HG02870 (cell line): Measurements from ENCODE around the gene RPS15A.

Source experiments
- ATAC-seq: cut with Tn5 transposase; IDR thresholded peaks from one replicate; pipeline ENCODE4 v1.9.1; 2021; ENCODE audit warnings: mild to moderate bottlenecking, moderate library complexity; ENCODE audit not compliant: unreplicated experiment

RPS15A gene

GRCh38 chr16:18789850-18790706 lies at the start of gene RPS15A:
Gene RPS15A, minus strand, starts transcription at chr16:18790334. Its CDS starts 1,221 bp downstream, at chr16:18789113.
- ATAC-seq, result peak; percentile 77

GRCh38 chr16:18839555-18839954 lies 49.4 kb upstream of the RPS15A start:
- no peak for ATAC-seq

GRCh38 chr16:18836702-18837101 lies 46.6 kb upstream of the RPS15A start:
- ATAC-seq, result no peak

GRCh38 chr16:18834864-18835263 lies 44.7 kb upstream of the RPS15A start:
- no peak for ATAC-seq

- ATAC-seq, result no peak
Observed at GRCh38 chr16:18833707-18834505, 43.8 kb upstream of the RPS15A start.

- ATAC-seq, result no peak
Observed at GRCh38 chr16:18832613-18833012, 42.5 kb upstream of the RPS15A start.

GRCh38 chr16:18832006-18832405 lies 41.9 kb upstream of the RPS15A start:
- ATAC-seq, result no peak

GRCh38 chr16:18829251-18829650 lies 39.1 kb upstream of the RPS15A start:
- ATAC-seq, result no peak

- ATAC-seq, result no peak
Observed at GRCh38 chr16:18827890-18828289, 37.8 kb upstream of the RPS15A start.

- no peak for ATAC-seq
Observed at GRCh38 chr16:18816286-18816685, 26.2 kb upstream of the RPS15A start.

- no peak for ATAC-seq
Observed at GRCh38 chr16:18811925-18812324, 21.8 kb upstream of the RPS15A start.

- ATAC-seq, result no peak
Observed at GRCh38 chr16:18809165-18809564, 19.0 kb upstream of the RPS15A start.

GRCh38 chr16:18805257-18805773 lies 15.2 kb upstream of the RPS15A start:
- no peak for ATAC-seq

GRCh38 chr16:18804540-18804939 lies 14.4 kb upstream of the RPS15A start:
- ATAC-seq, result no peak

- ATAC-seq, result no peak
Observed at GRCh38 chr16:18803569-18804462, 13.7 kb upstream of the RPS15A start.

GRCh38 chr16:18802767-18803343 lies 12.7 kb upstream of the RPS15A start:
- no peak for ATAC-seq

- ATAC-seq, result peak; percentile 90
Observed at GRCh38 chr16:18801145-18801972, 11.2 kb upstream of the RPS15A start, which contains the start of gene ARL6IP1. Gene ARL6IP1, minus strand, starts transcription at chr16:18801549. Its CDS starts 83 bp downstream, at chr16:18801466.

GRCh38 chr16:18800775-18801144 lies 10.6 kb upstream of the RPS15A start:
- no peak for ATAC-seq

GRCh38 chr16:18800293-18800692 lies 10.2 kb upstream of the RPS15A start:
- no peak for ATAC-seq
